SJSA1 (cell line): ENCODE results near the gene RCOR2. TPM values are rescaled to one million over a fixed set of nuclear protein-coding genes. Genes with fewer than 3 reads are reported as not detected.
A peak's percentile ranks its signal among the peaks of the same experiment; 100 is the strongest.
"Not testable (repeated sequence)": the region's sequence is repeated elsewhere in the genome, so short reads cannot be mapped to it uniquely, and the experiment has no call there.

ENCODE experiments used
- DNase-seq, 2 experiments: peaks; one replicate each; pipeline ENCODE4 v3.0.0-alpha.2; 2015 to 2020; ENCODE audit warnings: low spot score in 2 of 2, low read depth in 1 of 2
- H3K27ac ChIP-seq: fragments of 250-450 bp; sonication (Bioruptor Pico); 2 replicates; pipeline ENCODE4 v1.5.1; 2020; ENCODE audit warnings: mild to moderate bottlenecking, moderate library complexity
- H3K27me3 ChIP-seq: fragments of 250-450 bp; sonication (Bioruptor Pico); replicated peaks from 2 replicates; pipeline ENCODE4 v1.5.1; 2020; ENCODE audit warnings: mild to moderate bottlenecking, moderate library complexity
- H3K36me3 ChIP-seq: fragments of 250-450 bp; sonication (Bioruptor Pico); 2 replicates; pipeline ENCODE4 v1.5.1; 2020; ENCODE audit warnings: mild to moderate bottlenecking
- H3K4me1 ChIP-seq: fragments of 250-450 bp; sonication (Bioruptor Pico); replicated peaks from 2 replicates; pipeline ENCODE4 v1.6.1; 2021; ENCODE audit warnings: mild to moderate bottlenecking
- H3K4me3 ChIP-seq: fragments of 250-450 bp; sonication (Bioruptor Pico); 2 replicates; pipeline ENCODE4 v1.5.1; 2020; ENCODE audit warnings: mild to moderate bottlenecking
- H3K9me3 ChIP-seq: fragments of 250-450 bp; sonication (Bioruptor Pico); replicated peaks from 2 replicates; pipeline ENCODE4 v1.5.1; 2020; ENCODE audit warnings: mild to moderate bottlenecking
- total RNA-seq: library from RNA; depleted of rRNA; stranded (reverse); fragments of >200 nt; shearing (Covaris generic); gene quantifications from 2 replicates; pipeline ENCODE4 v1.2.3, GENCODE V29; 2014; rRNA removed

The RCOR2 gene
- total RNA-seq, result 1.5 and 1.6 TPM in 2 replicates

DNA sequence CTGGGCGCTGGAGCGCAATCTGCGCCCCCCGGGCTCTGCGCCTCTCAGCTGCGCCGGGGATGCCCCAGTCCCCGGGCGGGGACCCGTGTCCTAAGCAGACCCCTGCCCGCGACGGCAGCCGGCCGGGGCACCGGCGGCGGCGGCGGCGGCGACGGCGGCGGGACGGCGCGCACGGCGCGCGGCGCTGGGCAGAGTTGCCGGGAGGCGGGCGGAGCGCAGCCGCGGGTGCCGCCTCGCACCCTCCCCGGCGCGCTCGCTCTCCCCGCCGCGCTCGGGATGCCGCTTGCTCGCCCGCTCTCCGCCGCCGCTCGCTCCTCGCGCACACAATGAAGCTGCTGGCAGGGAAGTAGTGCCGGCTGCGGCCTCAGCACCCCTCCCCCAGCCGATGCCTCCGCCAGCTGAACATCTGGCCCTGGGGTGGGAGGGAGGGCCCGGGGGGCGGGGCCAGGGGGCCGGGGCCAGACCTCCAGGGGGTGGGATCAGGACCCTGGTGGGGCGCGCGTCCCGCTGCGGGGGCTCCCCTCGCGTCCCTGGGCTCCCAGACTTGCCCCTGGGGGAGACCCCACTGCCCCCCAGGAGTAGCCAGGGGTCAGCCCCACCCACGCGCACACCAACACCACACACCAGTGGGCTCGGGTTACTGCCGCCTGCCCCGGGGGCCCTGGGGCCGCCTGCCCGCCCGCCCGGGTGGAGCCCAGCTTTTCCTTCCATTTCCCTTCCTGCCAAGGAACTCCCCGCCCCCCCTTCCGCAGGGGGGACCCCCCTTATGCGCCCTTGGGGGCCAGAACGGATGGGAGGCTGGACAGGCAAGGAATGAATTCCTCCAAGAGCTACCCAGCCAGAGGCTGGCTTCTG is at the start of gene RCOR2:
Gene RCOR2, minus strand, starts transcription at position 328 of the 855 bp plus-strand sequence. CDS start 708 bp downstream, outside the sequence.
- no peaks in the 10 kb centered on the region for H3K27me3 ChIP-seq
- H3K27ac ChIP-seq, result no peak within 1 kb of the TSS
- peak; percentile 76 to 89 for DNase-seq

DNA sequence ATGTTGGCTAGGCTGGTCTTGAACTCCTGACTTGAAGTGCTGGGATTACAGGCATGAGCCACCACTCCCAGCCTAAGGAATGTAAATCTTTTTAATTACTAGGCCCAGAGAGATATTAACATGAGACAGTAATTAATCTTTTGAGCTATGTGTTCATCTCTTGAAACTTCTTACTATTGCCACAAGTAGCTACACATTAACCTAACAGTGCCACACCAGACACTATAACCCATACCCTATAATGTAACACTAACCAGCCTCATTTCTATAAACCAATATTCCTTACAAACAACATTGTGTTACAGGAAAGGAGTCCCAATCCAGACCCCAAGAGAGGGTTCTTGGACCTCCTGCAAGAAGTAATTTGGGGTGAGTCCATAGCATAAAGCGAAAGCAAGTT is 49.5 kb upstream of the RCOR2 start:
- Histone ChIP-seq H3K4me1 (no peaks in the 10 kb centered on the region), H3K36me3 (no peaks in the 10 kb centered on the region), H3K27ac (no peak overlapping the region), H3K27me3 (no peaks in the 10 kb centered on the region), H3K9me3 (no peaks in the 10 kb centered on the region), H3K4me3 (no peak overlapping the region)
- DNase-seq, result no peak

More for the DNA sequence above, at the start of gene RCOR2:
- peak within 1 kb of the TSS; percentile 45 for H3K4me3 ChIP-seq
- peaks cover 3% of the 10 kb centered on the region; the same call in 1 of the 2 replicates for H3K36me3 ChIP-seq
- H3K4me1 ChIP-seq, result peaks cover 27% of the 10 kb centered on the region
- H3K9me3 ChIP-seq, result peaks cover 5% of the 10 kb centered on the region; the same call in 1 of the 2 replicates

DNA sequence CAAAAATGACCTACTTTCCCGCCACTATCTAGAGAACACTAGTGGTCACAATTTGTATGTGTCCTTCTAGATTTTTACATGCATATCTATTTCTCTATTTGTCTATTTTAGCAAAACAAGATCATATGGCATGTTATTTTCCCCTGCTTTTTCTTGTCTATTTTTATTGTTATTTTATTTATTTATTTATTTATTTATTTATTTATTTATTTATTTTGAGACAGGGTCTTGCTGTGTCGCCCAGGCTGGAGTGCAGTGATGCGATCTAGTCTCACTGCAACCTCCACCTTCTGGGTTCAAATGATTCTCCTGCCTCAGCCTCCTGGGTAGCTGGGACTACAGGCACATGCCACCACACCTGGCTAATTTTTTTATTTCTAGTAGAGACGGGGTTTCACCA is 46.9 kb upstream of the RCOR2 start:
- not testable (repeated sequence) for H3K27ac ChIP-seq, H3K9me3 ChIP-seq, H3K4me3 ChIP-seq, DNase-seq, H3K27me3 ChIP-seq, H3K4me1 ChIP-seq, H3K36me3 ChIP-seq

DNA sequence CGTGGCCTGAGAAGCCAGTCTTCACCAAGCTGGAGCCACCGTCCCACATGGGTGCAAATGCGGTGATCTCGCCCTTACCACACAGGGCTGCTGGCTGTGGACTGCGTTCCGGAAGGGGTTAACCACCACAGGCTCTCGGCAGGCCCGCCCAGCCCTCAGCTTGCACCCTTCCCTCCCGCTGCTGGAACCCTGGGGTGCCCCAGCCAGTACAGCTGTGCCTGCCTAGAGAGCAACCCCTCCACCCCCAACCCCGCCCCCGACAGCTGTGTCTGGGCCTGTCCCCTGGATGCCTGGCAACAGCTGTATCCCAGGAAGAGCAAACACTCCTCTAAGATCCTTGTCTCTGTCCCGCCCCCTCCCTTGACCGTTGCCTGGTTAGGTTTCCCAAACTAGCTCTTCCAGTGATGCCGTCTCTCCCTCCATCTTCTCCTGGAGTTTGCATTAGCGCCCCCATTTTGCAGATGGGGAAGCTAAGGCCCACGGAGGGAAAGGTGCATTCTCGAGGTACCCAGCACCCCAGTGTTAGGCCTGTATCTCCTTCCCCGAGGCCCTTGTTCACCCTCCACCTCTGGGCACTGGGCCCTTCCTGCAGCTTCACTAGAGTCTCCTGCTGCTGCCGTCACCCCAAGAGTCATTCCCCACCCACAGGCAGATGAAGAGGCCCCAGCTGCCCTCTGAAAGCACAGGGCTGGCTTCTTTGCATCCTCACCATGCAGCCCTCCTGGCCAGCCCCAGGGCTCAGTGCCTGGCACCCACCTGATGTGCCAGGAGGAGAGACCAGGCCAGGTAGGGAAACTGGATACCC is 44.8 kb upstream of the RCOR2 start:
- H3K4me1 ChIP-seq, result no peaks in the 10 kb centered on the region
- no peak overlapping the region for H3K4me3 ChIP-seq
- peaks cover 5% of the 10 kb centered on the region; the same call in 1 of the 2 replicates for H3K36me3 ChIP-seq
- H3K27me3 ChIP-seq, result no peaks in the 10 kb centered on the region
- H3K27ac ChIP-seq, result no peak overlapping the region
- no peaks in the 10 kb centered on the region for H3K9me3 ChIP-seq
- no peak for DNase-seq

DNA sequence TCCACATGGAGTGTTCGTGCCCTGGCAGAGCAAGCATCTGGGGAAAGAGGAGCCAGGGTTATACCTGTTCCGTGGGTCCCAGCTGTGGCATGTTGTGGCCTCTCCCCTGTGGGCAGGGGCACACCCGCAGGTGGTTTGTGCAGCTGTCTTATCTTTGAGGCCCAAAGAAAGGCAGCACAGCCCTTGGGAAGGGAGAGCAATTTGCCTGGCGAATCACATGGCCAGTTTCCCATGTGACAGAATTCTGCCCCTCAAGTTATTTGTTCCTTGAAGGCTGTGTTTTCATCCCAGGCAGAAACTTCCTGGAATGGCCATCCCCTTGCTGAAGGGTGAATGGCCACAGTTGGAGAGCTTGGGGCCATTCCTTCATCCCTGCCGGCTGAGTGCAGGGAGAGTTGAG is 41.0 kb upstream of the RCOR2 start:
- DNase-seq, result no peak
- Histone ChIP-seq H3K9me3 (no peaks in the 10 kb centered on the region), H3K27ac (no peak overlapping the region), H3K4me3 (no peak overlapping the region), H3K4me1 (no peaks in the 10 kb centered on the region), H3K27me3 (no peaks in the 10 kb centered on the region), H3K36me3 (peaks cover 41% of the 10 kb centered on the region)

DNA sequence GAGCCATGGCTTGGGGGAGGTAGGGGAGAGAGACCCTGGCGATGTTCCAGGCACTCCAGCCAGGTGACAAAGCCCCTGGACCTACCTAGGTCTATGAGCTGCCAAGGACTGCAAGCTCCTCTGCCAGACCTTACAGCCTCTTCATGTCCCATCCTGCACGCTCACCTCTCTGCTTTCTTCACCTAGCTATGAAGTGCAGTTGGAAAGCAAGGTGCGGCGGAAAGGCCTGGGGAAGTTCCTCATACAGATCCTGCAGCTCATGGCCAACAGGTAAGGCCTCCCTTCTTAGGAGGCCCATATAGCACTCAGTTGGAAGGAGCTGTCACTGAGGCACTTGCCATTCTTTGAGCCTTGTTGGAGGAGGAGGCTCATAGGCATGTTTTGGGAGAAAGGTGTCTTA is 35.6 kb upstream of the RCOR2 start:
- Histone ChIP-seq H3K36me3 (peaks cover 83% of the 10 kb centered on the region), H3K27me3 (no peaks in the 10 kb centered on the region), H3K9me3 (no peaks in the 10 kb centered on the region), H3K27ac (no peak overlapping the region), H3K4me1 (no peaks in the 10 kb centered on the region), H3K4me3 (no peak overlapping the region)
- no peak for DNase-seq

DNA sequence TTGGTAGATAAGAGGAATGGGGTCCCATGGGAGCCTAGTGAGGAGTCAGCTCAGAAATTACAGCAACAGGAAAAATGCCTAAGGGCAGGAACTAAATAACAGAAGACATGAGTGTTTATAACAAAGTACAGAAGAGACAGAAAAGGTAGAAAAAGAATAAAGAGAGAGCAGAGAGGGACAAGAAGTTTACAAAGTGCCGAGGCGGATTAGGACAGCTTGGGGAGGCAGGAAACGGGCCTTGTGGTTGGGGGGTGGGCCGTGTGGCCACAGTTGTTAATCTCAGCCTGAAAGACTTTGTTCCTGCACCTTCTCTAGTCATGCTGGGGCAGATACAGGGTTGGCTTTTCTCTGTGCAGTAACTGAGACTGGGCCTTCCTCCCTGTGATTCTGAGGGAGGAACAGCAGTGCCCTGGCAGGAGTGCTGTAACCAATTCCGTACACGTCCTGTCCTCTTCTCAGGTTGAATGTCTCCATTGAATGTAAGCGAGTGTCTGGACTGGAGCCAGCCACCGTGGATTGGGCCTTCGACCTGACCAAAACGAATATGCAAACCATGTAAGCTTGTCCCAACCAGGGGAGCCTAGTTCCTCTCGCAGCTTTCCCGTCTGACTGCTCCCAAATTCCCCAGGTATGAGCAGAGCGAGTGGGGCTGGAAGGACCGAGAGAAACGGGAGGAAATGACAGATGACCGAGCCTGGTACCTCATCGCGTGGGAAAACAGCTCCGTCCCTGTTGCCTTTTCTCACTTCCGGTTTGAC is 35.0 kb upstream of the RCOR2 start:
- Histone ChIP-seq H3K36me3 (peaks cover 84% of the 10 kb centered on the region), H3K4me3 (no peak overlapping the region), H3K4me1 (no peaks in the 10 kb centered on the region), H3K9me3 (no peaks in the 10 kb centered on the region), H3K27ac (no peak overlapping the region), H3K27me3 (no peaks in the 10 kb centered on the region)
- no peak for DNase-seq

DNA sequence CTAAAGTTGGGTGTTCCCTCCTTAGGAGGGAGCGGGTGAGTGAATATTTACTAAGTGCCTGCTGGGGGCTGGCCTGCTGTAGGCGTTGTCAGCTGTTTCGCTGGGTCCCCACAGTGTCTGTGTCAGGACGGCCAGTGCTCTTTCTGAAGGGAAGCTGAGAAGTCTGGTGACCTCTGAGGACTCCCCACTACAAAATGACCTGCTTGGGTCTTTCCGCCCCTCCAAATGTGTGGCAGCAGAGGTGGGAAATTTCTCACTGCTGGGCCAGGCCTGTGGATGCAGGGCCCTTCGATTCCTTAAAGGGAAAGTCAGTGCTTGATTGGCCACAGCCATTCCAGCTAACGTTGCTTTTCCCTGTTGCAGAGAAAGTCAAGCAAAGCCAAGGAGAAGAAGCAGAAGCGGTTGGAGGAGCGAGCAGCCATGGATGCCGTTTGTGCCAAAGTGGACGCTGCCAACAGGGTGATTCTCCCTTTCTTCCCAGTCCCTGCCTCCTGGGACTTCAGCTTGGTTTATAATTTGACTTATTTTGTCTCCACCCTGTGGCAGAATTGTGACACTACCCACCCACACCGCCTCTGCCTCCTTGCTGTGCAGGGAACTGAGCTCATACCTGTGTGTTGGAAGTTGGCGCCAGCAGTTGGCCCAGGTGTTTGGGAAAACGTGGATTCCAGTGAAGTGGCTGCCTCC is 28.7 kb upstream of the RCOR2 start:
- no peak overlapping the region for H3K4me3 ChIP-seq

DNA sequence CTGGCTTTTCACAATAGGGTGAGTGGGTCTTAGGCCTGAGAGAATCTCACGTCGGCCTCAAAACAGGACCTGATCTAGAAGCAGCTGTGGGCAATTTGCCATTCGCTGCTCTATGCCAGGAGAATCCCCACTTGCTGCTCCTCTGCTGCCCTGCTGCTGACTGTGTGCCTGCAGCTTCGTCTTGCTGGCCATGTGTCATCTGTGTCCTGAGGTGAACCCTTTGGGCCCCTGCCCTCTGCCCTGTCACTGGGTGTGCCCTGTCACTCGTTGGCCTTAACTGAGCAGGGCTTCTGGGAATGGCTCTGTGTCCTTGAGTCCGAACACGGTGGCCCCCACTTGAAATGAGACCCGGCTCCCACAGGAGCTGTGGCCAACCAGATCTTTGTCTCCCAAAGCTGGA is 28.0 kb upstream of the RCOR2 start:
- no peak for DNase-seq
- Histone ChIP-seq H3K4me1 (peaks cover 4% of the 10 kb centered on the region), H3K4me3 (no peak overlapping the region), H3K36me3 (peaks cover 61% of the 10 kb centered on the region), H3K27ac (no peak overlapping the region), H3K9me3 (no peaks in the 10 kb centered on the region), H3K27me3 (no peaks in the 10 kb centered on the region)

More for the DNA sequence above, 28.7 kb upstream of the RCOR2 start:
- H3K9me3 ChIP-seq, result no peaks in the 10 kb centered on the region
- H3K4me1 ChIP-seq, result peaks cover 4% of the 10 kb centered on the region
- peaks cover 64% of the 10 kb centered on the region for H3K36me3 ChIP-seq
- DNase-seq, result peak; percentile 66 to 72
- H3K27me3 ChIP-seq, result no peaks in the 10 kb centered on the region
- H3K27ac ChIP-seq, result no peak overlapping the region

DNA sequence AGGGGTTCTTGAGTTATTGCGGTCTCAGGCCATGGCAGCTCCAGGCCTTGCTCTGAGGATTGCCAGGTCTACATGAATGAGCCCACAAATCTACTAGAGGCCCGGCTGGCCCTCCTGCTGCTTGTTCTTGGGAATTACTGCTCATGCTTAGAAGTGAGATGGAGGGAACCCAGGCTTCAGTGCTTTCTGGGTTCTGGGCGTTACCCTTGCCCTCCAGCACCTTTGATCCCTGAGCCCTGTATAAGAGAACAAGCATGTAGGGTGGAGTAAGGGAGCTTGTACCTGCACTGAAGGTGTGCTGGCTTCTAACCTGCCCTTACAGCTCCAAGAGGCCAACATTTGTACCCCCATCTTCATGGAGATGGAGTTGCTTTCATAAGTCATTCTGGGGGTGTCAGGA is 25.8 kb upstream of the RCOR2 start:
- Histone ChIP-seq H3K36me3 (peaks cover 43% of the 10 kb centered on the region), H3K27ac (no peak overlapping the region), H3K27me3 (no peaks in the 10 kb centered on the region), H3K4me3 (no peak overlapping the region), H3K4me1 (peaks cover 13% of the 10 kb centered on the region), H3K9me3 (no peaks in the 10 kb centered on the region)
- no peak for DNase-seq

DNA sequence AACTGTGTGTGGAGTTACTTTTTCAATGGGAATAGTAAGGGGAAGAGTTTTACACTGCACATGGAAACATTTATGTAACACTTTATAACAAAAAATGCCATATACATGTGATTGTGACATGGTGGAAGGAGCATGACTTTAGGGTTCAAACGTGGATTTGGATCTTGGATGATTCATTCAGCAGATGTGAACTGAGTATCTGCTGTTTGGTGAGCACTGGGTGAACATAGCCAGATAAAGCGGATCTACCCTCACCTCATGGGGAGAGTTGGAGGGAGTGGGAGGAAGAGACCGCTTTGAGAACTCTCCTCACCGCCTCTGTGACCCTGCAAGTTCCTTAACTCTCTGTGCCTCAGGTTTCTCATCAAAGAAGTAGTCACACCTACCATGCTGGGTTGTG is 24.9 kb upstream of the RCOR2 start:
- Histone ChIP-seq H3K27me3 (no peaks in the 10 kb centered on the region), H3K36me3 (peaks cover 35% of the 10 kb centered on the region), H3K4me3 (no peak overlapping the region), H3K27ac (no peak overlapping the region), H3K4me1 (peaks cover 15% of the 10 kb centered on the region), H3K9me3 (no peaks in the 10 kb centered on the region)
- DNase-seq, result no peak

DNA sequence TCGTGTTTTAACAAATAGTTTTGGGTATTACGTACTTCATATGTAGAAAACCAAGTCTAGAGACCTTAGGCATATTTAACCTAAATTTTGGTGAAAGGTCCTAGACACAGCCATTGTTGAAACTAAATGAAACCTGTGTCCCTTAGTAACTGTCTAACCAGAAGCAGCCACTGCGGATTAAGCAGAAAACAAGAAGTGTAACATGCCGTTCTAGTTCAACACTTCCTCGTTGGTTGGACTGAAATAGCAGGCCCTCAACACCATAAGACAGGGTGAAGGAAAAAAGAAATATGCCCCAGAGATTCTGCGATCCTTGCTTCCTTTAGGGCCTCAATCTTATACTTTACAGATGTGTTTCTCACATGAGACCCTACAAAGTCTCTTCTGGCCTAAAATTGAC is 23.8 kb upstream of the RCOR2 start:
- DNase-seq, result no peak
- Histone ChIP-seq H3K36me3 (peaks cover 24% of the 10 kb centered on the region), H3K4me3 (no peak overlapping the region), H3K4me1 (peaks cover 15% of the 10 kb centered on the region), H3K27ac (no peak overlapping the region), H3K9me3 (no peaks in the 10 kb centered on the region), H3K27me3 (no peaks in the 10 kb centered on the region)

DNA sequence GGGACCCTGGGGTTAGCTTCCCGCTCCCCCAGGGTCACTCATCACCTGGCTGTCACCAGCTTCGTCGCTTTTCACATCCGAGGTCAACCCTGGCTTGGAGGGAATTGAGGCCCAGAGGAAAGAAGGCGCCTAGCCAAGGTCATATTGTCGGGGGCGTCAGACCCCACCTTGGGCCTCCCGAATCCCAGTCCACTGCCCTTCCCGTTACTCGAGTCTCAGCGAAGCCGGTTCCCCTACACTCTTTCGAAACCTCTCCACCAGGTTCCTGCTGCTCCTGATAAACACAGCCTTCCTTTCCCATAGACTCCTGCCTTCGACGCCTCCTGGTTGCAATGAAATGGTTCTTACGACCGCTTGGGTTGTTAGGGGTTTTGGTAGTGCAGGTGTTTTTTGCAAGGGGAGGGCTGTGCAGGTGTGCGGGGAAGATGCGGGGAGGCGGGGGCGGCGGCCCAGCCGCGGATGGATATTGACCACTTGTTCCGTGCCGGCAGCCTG is 22.5 kb upstream of the RCOR2 start:
- Histone ChIP-seq H3K4me3 (peak overlapping the region; percentile 60), H3K9me3 (no peaks in the 10 kb centered on the region), H3K27ac (no peak overlapping the region), H3K27me3 (no peaks in the 10 kb centered on the region), H3K36me3 (peaks cover 19% of the 10 kb centered on the region), H3K4me1 (peaks cover 16% of the 10 kb centered on the region)
- DNase-seq, result no peak
